ENCODE measurements around the gene RABGEF1.

DNA sequence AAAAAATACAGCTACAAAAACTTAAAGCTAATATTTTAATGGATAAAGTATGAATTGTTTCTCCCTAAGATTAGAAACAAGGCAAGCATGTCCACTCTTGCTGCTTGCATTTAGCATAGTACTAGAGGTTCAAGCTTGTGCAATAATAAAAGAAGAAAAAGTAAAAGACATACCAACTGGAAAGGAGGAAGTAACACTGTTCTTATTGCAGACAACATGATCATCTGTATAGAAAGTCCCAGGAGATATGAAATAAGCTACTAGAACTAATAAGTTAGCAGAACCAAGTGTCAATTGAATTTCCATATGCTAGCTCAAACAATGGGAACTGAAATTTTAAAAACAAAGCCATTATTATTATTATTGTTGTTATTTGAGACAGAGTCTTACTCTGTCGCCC lies 20.0 kb upstream of the RABGEF1 start:
- TF ChIP-seq CTCF (IDR thresholded peaks at IDR 0.05; ENCODE audit: poor library complexity) (no peak), EZH2 (IDR thresholded peaks at IDR 0.05; ENCODE audit: borderline replicate concordance) (no peak), EZH2phosphoT487 (IDR thresholded peaks at IDR 0.05; ENCODE audit: low read depth, severe bottlenecking, unreplicated experiment) (no peak)

Measured in hepatocyte (in vitro differentiated cells).